Loucy (cell line): ENCODE results near the gene ADIPOQ.
"Not testable (repeated sequence)": the region's sequence is repeated elsewhere in the genome, so short reads cannot be mapped to it uniquely, and the experiment has no call there.

Experiments
- H2AFZ ChIP-seq: fragments of 200-600 bp; sonication (generic); 2 replicates; pipeline ENCODE4 v1.6.0; 2016; ENCODE audit warnings: antibody characterized with exemption, mild to moderate bottlenecking, low read length, moderate library complexity
- H3F3A ChIP-seq: fragments of 200-600 bp; 2 replicates; pipeline ENCODE4 v1.6.0; 2016; ENCODE audit warnings: antibody characterized with exemption, low read depth, mild to moderate bottlenecking
- H3K27me3 ChIP-seq: fragments of 200-600 bp; sonication (generic); 2 replicates; pipeline ENCODE4 v1.6.1; 2014; ENCODE audit warnings: low read length, mild to moderate bottlenecking; ENCODE audit not compliant: insufficient read depth, poor library complexity, severe bottlenecking
- H3K36me3 ChIP-seq: fragments of 200-600 bp; sonication (generic); 2 replicates; pipeline ENCODE4 v1.6.1; 2016; ENCODE audit warnings: low read length; ENCODE audit not compliant: insufficient read depth
- H3K4me1 ChIP-seq: fragments of 200-600 bp; sonication (generic); 2 replicates; pipeline ENCODE4 v1.5.1; 2014; ENCODE audit warnings: low read length, mild to moderate bottlenecking; ENCODE audit not compliant: insufficient read depth, poor library complexity, severe bottlenecking
- H3K4me2 ChIP-seq: fragments of 200-600 bp; sonication (generic); 2 replicates; pipeline ENCODE4 v1.6.0; 2014; ENCODE audit warnings: antibody characterized with exemption, low read length, low read depth, mild to moderate bottlenecking; ENCODE audit not compliant: poor library complexity, severe bottlenecking
- H3K4me3 ChIP-seq: fragments of 200-600 bp; sonication (generic); 2 replicates; pipeline ENCODE4 v1.5.1; 2014; ENCODE audit warnings: low read length, mild to moderate bottlenecking, mixed read lengths; ENCODE audit not compliant: poor library complexity, severe bottlenecking
- H3K79me2 ChIP-seq: fragments of 200-600 bp; sonication (generic); 2 replicates; pipeline ENCODE4 v1.6.1; 2014; ENCODE audit warnings: low read length; ENCODE audit not compliant: insufficient read depth
- H3K9ac ChIP-seq: fragments of 200-600 bp; sonication (generic); 2 replicates; pipeline ENCODE4 v1.6.0; 2014; ENCODE audit warnings: mild to moderate bottlenecking, low read depth, low read length, moderate library complexity; ENCODE audit not compliant: poor library complexity, severe bottlenecking
- H3K9me2 ChIP-seq: fragments of 200-600 bp; sonication (generic); replicated peaks from 2 replicates; pipeline ENCODE4 v1.6.1; 2016; ENCODE audit warnings: low read depth, low read length, mixed read lengths
- H3K9me3 ChIP-seq: fragments of 200-600 bp; sonication (generic); 2 replicates; pipeline ENCODE4 v1.6.1; 2014; ENCODE audit warnings: mild to moderate bottlenecking, antibody characterized with exemption, low read length, low read depth; ENCODE audit not compliant: insufficient read depth
- H4K20me1 ChIP-seq: fragments of 200-600 bp; sonication (generic); 2 replicates; pipeline ENCODE4 v1.6.0; 2014; ENCODE audit warnings: antibody characterized with exemption, low read length, mild to moderate bottlenecking; ENCODE audit not compliant: insufficient read depth, poor library complexity, severe bottlenecking
- CTCF ChIP-seq: fragments of 200-600 bp; sonication (generic); conservative IDR thresholded peaks from 2 replicates; pipeline ENCODE4 v1.5.1; 2014; ENCODE audit warnings: mild to moderate bottlenecking, antibody characterized with exemption, low read length
- EZH2phosphoT487 ChIP-seq: fragments of 200-600 bp; IDR thresholded peaks from 2 replicates; pipeline ENCODE4 v1.6.1; 2018; ENCODE audit warnings: antibody characterized with exemption, mild to moderate bottlenecking, moderate library complexity, borderline replicate concordance

Gene ADIPOQ

DNA sequence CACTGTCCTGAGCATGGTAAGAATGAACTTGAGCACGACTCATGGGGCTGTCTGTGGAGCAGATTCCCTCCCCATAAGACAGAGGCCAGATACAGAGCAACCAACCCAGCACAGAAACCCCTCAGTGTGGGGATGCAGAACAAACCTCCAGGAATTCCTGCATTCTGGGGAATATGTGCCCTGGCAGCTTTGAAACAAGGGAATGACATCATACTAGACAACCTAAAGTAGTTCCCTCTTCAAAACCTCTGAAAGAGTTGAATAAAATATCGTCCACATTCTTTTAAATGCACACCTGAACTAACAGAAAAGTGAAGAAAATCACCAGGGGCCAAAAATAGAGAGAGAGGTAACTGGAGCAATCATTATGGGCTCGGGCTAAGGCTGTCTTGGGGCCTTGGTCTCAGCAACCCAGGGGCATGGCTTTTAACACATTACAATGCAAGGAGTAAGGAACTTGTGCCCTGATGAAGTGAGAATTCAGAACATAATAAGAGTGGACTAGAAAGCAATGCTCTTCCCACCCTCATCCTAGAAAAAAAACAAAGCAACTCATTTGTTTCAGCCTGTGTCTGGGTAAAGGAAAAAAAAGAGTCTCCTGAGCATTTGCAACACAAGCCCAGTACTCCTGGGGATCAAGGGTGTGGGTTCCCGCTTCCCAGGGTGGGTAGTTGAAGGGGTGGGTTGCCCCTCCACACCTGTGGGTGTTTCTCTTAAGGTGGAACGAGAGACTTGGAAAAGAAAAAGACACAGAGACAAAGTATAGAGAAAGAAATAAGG, 43.9 kb downstream of the ADIPOQ start:
- Histone ChIP-seq H3K4me3 (no peak overlapping the region), H3K4me1 (peaks cover 51% of the 10 kb centered on the region), H3K9me3 (no peaks in the 10 kb centered on the region), H3K4me2 (no peak overlapping the region), H3K9me2 (no peaks in the 10 kb centered on the region), H3F3A (no peaks in the 10 kb centered on the region), H4K20me1 (no peaks in the 10 kb centered on the region), H3K27me3 (no peaks in the 10 kb centered on the region), H2AFZ (peak overlapping the region; percentile 45; the same call in 1 of the 2 replicates), H3K79me2 (no peaks in the 10 kb centered on the region), H3K9ac (no peak overlapping the region), H3K36me3 (no peaks in the 10 kb centered on the region)
- TF ChIP-seq CTCF: no peak
- no peak for TF ChIP-seq EZH2phosphoT487

- H3K36me3 ChIP-seq, H3K9me2 ChIP-seq, H3K9me3 ChIP-seq, H3F3A ChIP-seq, H2AFZ ChIP-seq, H3K27me3 ChIP-seq, H4K20me1 ChIP-seq, H3K9ac ChIP-seq, H3K79me2 ChIP-seq: not testable (repeated sequence)
- Histone ChIP-seq H3K4me3 (peak overlapping the region; percentile 40), H3K4me2 (peak overlapping the region; percentile 61), H3K4me1 (peaks cover 42% of the 10 kb centered on the region)
These were observed 45.0 kb downstream of the ADIPOQ start for GRCh38 chr3:186887507-186887938.

GRCh38 chr3:186888569-186888968, 46.1 kb downstream of the ADIPOQ start:
- H3K79me2 ChIP-seq: no peaks in the 10 kb centered on the region
- H3K9me2 ChIP-seq: no peaks in the 10 kb centered on the region
- peak overlapping the region; percentile 61 for H3K4me2 ChIP-seq
- no peaks in the 10 kb centered on the region for H3K36me3 ChIP-seq
- peak overlapping the region; percentile 40 for H3K4me3 ChIP-seq
- no peaks in the 10 kb centered on the region for H4K20me1 ChIP-seq
- no peaks in the 10 kb centered on the region for H3F3A ChIP-seq
- H3K9me3 ChIP-seq: no peaks in the 10 kb centered on the region
- H3K9ac ChIP-seq: peak overlapping the region; percentile 59
- no peak overlapping the region for H2AFZ ChIP-seq
- H3K4me1 ChIP-seq: peaks cover 32% of the 10 kb centered on the region
- TF ChIP-seq CTCF: no peak
- TF ChIP-seq EZH2phosphoT487: no peak
- H3K27me3 ChIP-seq: no peaks in the 10 kb centered on the region

GRCh38 chr3:186889698-186890097, 47.2 kb downstream of the ADIPOQ start:
- peak overlapping the region; percentile 59 for H3K9ac ChIP-seq
- not testable (repeated sequence) for H2AFZ ChIP-seq, H3K36me3 ChIP-seq, H3K9me2 ChIP-seq, H3K9me3 ChIP-seq, H3K27me3 ChIP-seq, H3K79me2 ChIP-seq, H4K20me1 ChIP-seq, H3F3A ChIP-seq
- peak overlapping the region; percentile 40 for H3K4me3 ChIP-seq
- H3K4me2 ChIP-seq: peak overlapping the region; percentile 61
- peaks cover 27% of the 10 kb centered on the region for H3K4me1 ChIP-seq
